Hematopoietic multipotent progenitor cell treated with erythropoietin and hydrocortisone succinate and interleukin-3 and kit ligand, for 4 days (in vitro differentiated cells): ENCODE data around the gene RTF1.
A peak's percentile ranks its signal among the peaks of the same experiment; 100 is the strongest.
"Not testable (repeated sequence)": the region's sequence is repeated elsewhere in the genome, so short reads cannot be mapped to it uniquely, and the experiment has no call there.

Experiments
- DNase-seq: peaks from one replicate; pipeline ENCODE4 v3.0.0-alpha.2; 2015

RTF1 gene

DNA sequence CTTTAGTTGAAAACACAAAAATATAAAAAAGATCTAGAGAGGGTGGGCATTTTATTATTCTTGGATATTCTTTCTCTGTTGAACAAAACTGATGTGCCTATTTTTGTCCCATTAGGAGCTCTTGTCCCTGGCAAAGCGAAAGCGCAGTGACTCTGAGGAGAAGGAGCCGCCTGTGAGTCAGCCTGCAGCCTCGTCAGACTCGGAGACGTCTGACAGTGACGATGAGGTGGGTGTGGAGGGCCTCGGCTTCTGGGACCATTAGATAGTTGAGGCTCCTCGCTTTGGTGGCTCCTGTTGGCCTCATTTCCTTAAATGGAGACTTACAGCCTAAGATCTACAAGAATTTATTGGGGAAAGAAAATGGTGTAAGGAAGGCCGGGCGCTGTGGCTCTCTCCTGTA is 21.3 kb downstream of the RTF1 start:
- DNase-seq, result no peak

DNA sequence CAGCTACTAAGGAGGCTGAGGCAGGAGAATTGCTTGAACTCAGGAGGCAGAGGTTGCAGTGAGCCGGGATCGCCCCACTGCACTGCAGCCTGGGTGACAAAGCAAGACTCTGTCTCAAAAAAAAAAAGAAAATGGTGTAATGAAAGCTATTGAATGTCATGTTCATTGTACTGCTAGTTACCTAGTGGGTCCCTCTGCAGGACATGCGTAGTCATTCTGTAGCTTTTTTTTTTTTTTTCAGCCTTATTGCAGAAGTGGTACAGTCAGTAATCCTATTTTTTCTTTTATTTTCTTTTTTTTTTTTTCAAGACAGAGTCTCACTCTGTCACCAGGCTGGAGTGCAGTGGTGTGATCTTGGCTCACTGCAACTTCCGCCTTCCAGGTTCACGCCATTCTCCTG is 21.9 kb downstream of the RTF1 start:
- DNase-seq, result peak; percentile 53

DNA sequence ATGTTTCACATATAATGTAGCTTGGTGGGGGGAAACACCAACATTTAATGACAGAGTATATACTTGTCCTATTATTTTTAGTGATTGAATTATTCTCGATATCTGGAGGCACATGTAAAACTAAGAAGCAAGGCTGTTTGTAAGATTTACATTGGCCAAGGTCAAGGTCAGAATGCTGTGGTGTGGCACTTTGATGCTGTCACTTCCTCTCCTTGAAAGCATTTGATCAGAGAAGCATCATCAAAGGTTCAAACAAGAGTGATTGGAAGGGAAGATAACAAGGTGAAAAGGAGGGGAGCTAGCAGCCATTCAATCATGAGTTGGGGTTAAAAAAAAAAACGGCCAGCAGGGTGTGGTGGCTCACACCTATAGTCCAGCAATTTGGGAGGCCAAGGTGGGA is 26.4 kb downstream of the RTF1 start:
- no peak for DNase-seq

DNA sequence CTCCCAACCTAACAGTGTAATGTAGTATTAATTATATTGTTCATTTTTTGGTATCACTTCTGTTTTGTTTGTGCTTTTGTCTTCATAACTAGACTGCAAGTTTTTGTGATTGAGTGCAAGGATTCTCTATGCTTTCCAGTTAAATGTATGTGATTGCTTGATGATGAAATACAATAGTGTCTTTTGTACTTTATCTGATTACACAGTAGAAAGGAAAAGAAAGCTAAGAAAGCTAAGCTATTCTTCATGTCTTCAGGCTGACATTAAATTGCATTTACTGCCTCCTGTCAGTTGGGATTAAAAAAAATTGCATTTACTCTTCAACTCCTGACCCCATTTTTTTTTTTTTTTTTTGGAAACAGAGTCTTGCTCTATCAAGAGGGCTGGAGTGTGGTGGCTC is 28.5 kb downstream of the RTF1 start:
- no peak for DNase-seq

DNA sequence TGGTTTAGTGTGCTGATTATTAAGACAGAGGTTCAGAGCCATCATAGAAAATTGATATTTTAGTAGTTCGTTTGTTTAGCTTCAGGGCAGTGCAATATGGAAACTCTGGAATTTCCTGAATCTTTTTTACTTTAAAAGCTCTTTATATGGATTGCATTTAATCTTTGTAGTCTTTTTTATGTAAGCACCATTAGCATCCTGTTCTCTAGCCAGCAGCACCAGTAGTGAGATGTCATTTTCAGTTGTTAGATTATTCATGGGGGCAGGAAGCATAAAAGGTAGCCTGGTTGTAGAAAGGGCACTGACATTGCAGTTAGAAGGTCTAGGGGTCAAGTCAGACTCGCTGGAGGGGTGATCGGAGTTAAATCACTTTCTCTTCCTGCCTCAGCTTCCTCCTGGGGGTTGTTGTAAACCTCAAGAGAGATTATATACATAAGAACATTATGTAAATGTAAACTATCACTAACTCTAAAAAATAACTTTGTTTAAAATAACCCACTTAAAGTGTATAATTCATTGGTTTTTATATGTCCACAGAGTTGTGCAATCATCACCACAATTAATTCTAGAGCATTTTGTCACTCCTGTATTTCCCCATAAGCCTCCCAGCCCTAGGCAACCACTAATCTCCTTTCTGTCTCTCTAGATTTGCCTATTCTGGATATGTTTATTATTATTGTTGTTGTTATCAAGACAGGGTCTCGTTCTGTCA is 45.3 kb downstream of the RTF1 start:
- peak; percentile 52 for DNase-seq

DNA sequence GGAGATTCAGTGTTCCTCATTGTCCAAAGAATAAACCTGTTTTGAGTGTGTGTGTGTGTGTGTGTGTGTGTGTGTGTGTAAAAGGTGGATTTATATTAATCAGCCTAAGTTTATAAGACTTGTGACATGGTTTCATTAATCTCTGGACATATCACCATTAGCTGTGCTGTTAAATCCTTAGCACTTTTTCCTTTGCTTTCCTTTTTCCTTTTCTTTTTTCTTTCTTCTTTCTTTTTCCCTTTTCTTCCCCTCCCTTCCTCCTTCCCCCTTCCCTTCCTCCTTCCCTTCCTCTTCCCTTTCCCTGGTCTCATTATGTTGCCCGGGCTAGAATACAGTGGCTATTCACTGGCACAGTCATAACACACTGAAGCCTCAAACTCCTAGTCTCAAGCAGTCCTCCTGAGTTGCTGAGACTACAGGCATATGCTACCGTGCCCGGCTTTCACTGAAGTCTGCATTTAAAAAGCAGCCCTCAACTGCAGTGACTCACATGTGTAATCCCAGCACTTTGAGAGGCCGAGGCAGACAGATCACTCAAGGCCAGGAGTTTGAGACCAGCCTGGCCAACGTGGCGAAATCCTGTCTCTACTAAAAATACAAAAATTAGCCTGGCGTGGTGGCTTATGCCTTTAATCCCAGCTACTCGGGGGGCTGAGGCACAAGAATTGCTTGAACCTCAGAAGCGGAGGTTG is 48.1 kb downstream of the RTF1 start:
- DNase-seq, result no peak

DNA sequence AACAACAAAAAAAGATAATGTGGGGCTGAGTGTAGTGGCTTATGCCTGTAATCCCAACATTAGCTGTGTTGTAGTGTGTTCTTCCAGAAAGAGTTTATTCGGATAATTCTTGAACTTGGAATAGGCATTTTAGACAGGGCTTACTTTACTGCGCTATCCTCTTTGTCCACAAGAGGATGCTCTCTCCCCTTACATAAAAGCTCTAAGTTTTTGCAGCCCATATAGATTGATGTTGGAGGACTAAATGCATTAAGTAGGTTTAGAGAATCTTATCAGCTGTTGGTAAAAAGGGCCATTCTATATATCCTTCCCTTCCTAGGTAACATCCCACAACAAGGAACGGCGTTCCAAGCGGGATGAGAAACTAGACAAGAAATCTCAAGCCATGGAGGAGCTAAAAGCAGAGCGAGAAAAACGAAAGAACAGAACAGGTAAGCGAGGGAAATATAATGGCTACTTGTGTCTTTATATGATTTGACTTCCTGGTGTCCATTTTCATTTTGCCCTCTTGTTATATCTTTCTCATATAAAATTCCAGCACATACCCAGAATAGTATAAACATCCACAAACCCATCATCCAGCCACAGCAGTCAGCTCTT is 49.0 kb downstream of the RTF1 start:
- peak; percentile 79 for DNase-seq

DNA sequence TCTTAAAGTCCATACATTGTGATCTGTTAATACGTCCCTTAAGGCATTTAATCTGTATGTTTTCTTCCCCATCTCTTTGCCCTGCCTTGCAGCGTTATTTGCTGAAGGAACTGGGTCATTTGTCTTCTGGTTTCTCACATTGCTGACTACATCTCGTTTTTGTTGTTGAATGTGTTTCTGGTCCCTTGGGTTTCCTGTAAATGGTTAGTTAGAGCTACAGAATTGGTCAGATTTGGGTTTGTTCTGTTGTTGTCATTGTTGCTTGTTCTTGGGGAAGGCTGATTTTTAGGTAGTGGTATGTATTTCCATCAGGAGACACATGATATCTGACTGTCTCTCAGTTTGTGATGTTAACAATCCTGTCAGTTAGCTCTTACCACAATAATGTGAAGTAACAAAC is 49.8 kb downstream of the RTF1 start:
- no peak for DNase-seq

DNA sequence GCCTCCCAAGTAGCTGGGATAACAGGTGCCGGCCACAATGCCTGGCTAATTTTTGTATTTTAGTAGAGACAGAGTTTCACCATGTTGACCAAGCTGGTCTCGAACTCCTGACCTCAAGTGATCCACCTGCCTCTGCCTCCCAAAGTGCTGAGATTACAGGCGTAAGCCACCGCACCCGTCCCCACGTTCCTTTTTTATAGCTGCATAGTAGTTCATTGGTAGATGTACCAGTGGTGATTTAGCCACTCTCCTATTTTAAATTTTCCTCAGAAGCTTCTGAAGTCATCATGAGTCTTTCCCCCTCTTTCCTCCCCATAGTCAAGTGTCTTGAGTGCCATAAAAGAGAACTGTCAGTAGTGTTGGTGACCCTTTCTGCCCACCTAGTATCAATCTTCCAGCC is 52.7 kb downstream of the RTF1 start:
- not testable (repeated sequence) for DNase-seq

DNA sequence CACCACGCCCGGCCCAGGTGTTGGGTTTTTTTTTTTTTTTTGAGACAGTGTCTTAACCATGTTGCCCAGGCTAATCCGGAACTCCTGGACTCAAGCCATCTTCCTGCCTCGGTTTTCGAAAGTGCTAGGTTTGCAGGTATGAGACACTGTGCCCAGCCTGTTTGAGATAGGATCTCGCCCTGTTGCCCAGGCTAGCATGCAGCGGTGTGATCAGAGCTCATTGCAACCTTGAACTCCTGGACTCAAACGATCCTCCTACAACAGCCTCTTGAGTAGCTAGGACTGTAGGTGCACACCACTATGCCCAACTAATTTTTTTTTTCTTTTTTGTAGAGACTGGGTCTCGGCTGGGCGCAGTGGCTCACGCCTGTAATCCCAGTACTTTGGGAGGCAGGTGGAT is 56.5 kb downstream of the RTF1 start:
- no peak for DNase-seq

DNA sequence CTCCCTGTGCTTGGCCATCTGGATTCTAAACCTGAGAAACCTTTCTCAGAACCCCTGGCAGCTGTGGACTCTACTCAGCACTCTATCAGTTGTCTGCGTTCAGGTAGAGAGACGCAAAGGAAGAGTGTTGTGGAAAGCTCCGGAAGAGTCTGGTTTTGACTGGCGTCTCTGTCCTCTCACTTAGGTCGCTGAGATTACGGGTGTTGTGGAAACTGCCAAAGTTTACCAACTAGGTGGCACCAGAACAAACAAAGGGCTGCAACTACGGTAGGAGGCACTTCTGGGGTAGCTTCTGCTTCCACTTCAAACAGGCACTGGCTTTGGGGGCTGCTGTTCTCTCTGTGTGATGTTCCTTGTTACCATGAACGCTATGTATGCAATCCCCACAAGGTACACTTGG is 57.5 kb downstream of the RTF1 start:
- no peak for DNase-seq

DNA sequence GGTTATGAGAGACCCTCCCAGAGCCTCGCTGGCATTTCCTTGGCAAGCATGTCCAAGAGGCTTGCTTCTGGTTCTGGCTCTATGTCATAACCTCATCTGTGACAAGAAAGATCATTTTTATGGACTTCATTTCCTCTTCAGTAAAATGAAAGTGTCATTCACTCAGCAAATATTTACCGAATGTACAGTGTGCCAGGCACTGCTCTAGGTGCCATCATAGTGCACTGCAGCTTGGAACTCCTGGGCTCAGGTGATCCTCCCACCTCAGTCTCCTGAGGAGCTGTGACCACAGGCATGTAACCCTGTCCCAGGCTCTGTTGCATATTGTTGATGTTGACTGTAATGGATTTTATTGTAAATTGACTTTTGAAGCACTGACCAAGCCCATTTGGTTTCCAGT is 58.0 kb downstream of the RTF1 start:
- DNase-seq, result no peak

DNA sequence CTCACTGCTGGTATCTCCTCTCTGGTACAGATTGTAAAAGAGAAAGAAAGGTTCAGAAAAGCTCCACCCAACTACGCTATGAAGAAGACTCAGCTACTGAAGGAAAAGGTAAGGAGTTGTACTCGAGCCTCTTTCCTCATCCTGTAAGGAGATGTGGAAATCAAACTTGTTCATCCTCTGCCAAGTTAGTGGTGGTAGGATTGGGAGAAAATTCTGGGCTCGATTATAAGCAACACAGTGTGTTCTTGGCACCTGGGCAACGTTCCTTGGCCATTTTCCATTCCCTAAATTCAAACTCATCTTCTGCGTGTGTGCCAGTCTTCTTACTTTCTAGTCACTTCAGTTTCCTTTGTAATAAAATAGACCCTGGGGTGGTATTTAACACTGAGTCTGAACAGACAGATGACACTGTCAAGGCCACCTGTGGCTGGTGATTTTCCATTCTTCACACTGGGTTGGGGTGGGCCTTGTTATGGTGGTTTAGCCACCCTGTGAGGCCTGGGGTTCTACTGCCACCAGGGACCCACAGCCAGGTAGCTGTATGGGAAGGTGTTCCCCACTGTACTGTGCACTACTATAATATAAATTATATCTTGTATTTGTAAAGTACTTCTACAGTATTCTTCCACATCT is 59.6 kb downstream of the RTF1 start:
- DNase-seq, result no peak

DNA sequence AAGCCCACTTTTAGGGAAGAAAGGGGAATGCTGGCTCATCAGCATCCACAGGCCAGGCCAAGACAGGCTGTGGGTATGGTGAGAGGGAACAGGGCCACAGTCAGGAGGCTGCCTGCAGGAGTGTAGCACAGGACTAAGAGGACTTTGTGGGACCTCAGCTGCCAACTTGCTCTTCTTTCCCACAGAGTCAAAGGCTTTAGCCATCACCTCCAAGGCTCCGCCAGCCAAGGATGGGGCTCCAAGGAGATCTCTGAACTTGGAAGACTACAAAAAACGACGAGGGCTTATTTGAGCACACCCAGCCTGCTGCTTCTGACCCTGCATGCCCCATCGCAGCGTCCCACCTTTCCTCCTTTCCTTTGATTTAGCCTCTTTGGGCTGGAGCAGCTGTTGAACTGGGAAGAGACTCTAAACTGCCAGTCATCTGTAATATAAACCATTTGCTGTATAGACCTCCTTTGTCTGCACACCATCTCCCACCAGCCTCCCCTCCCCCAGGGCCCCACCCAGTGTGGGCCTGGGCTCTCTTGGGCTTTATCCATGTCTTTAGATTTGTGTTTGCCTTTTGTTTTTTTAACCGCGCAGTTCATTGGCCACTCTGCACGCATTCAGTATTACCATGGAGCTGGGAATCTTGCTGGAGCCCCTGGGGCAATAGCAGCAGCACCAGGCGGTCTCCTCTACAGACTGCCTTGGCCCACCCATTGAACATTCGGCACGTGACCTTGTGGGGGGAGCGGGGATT is 63.7 kb downstream of the RTF1 start:
- no peak for DNase-seq

DNA sequence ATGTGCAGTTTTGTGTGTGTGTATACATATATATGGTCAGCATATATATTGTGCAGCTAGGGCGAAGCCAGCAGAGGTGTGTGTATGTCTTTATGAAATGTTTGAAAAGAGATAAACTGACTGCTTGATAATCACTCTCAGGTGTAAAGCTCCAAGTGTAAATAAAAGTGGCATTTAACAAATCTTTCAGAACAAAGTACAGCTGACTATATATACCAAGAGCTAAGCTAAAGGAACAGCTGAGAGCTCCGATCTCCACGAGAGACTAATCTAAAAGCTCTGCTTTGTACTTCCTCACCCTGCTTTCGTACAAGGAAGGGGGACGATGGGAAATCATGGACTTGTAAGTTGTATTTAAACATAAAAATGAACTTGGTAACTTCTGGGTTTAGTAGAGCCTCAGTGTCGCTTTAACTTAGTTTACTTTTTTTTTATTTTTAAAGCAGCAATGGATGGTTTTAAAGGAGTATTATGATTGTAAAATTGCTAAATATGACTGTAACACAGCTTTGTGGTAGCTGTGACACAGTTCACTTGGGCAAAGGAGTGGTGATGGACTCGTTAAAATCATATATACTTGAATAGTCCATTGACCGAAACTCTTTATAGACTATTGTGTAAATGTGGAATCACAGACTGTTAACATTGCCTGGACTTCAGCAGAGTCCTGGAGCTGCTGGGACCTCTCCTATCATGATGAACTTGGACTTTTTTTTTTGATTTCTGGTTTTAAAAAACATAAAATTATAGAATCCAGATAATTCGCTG is 65.4 kb downstream of the RTF1 start:
- no peak for DNase-seq

DNA sequence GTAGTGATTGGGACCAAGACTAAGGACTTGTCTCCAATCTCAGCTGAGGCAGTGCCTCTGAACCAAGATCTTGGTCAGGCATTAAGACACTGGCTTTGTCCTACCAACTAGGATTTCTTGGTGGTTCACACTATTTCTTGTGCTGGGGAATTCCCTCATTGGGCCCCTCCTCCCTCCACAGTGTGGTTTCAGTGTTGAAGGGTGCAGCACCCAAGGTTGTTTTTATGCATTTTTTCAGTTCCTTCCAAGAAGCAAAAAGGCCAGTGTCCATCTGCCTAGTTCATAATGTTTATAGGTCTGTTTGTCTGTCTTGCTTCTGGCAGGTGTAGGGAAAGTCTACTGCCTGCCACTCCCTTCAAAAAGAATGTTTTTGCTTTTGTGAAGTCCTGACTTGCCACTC is 66.2 kb downstream of the RTF1 start:
- DNase-seq, result no peak

DNA sequence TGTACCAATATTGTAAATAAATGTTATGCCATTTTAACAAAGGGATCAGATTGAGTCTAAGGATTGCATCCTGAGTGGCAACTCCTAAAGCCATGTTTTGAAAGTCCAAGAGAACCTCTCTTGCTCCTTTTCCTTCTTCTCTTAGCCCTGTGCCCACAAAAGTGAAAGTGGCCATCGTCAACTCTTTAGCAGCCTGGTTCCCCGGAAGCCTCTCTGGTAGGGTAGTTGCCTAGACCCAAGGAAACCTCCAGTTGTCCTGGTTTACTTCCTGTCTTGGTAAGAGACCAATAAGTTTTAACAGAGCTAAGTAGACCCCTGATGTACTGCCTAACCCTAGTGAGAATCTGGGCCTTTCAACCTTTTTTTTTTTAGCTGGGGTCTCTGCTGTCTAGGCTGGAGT is 66.6 kb downstream of the RTF1 start:
- DNase-seq, result no peak

DNA sequence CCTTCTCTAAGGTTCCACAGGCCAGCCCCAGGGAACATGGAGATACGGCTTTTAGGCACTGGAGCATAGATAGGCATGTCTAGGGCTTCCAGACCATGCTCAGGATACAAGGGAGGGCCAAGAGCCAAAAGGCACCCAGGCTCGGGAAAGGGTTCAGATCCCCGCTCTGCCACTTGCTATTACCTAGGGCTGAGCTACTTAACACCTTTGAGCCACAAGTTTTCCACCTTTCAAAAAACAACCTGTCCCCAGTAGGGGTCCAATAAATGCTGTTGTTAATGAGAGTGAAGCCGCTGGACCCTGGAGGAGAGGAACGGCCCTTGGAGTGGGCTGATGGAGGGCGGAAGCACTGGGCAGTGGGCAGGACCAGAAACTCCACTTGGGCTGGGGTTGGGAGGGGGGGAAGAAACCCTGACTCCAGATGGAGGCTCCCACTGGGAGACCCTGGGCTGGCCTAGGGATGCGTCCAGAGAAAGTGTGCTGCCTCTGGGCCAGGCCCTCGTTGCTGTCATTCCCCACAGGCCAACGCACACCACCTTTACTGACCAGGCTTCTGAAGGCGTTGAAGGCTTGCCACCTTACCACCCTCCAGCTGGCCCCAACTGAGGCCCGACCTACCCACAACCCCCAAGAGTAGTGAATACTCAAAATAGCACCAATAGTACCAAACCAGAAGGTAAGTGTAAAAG is 68.2 kb downstream of the RTF1 start:
- no peak for DNase-seq

DNA sequence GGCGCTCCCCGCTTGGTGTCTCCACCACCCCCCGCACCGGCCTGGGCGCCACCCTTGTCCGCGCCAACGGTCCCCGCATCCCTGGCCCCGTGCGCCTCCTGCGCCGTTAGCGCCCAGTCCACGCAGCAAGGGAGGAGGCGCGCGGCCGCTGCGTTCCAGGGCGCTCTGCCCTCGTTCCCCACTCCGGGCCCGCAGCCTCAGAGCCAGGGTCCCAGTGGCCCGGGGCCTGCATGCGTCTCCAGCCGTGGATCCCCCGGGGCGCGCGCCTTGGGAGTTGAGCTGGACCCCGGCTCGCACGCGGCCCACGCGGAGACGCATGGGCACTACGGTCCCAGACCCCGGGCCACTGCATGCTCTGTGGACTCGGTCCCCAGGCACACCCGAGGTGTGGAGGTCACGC is 69.4 kb downstream of the RTF1 start:
- no peak for DNase-seq

DNA sequence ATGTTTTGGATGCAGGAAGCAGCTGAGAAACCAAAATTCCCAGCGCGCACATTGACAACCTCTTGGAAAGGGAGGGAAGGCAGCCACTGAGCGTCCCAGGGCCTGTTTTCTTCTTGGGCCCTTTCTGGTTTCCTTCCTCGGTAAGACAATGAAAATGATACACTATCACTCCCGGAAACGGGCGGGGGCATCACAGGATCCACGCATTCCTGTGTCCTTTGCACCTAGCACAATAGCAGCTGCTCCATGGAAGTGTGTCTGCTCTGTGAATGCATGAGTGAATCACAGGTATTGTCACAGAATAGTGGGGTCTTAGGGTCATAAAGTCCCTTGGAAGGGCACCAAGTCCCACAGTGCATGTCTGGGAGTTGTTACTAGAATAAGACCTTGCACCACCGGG is 70.5 kb downstream of the RTF1 start:
- no peak for DNase-seq

DNA sequence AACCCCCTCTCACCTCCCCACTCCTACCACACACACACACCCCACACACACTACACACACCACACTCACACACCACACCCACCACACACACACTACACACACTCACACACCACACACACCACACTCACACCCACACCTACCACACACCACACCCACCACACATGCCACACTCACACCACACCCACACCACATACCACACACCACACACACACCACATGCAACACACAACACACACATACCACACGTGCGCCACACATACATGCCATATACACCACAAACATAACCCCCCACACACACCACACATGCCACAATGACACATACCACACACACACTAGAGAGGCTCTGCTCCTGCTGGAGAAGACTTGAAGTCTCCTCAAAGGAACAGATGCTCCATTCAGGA is 70.9 kb downstream of the RTF1 start:
- DNase-seq, result no peak

DNA sequence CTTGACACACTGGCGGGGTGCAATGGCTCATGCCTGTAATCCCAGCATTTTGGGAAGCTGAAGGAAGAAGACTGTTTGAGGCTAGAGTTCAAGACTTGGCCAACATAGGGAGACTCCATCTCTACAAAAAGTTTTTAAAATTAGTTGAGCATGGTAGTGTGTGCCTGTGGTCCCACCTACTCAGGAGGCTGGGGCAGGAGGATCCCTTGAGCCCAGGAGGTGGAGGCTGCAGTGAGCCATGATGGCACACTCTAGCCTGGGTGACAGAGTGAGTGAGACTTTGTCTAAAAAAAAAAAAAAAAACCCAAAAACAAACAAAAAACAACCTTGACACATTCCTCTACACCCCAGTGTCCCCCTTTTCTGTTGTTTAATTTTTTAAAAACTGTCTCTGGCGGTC is 72.7 kb downstream of the RTF1 start:
- DNase-seq, result no peak
